CD4-positive, alpha-beta T cell treated with Interleukin-4 for 4 hours (primary cell): Measurements from ENCODE around the gene FAM193B.
"Not testable (repeated sequence)": the region's sequence is repeated elsewhere in the genome, so short reads cannot be mapped to it uniquely, and the experiment has no call there.

ENCODE experiments used
- DNase-seq: peaks from one replicate; pipeline ENCODE4 v3.0.0-alpha.2; 2020

Gene FAM193B

DNA sequence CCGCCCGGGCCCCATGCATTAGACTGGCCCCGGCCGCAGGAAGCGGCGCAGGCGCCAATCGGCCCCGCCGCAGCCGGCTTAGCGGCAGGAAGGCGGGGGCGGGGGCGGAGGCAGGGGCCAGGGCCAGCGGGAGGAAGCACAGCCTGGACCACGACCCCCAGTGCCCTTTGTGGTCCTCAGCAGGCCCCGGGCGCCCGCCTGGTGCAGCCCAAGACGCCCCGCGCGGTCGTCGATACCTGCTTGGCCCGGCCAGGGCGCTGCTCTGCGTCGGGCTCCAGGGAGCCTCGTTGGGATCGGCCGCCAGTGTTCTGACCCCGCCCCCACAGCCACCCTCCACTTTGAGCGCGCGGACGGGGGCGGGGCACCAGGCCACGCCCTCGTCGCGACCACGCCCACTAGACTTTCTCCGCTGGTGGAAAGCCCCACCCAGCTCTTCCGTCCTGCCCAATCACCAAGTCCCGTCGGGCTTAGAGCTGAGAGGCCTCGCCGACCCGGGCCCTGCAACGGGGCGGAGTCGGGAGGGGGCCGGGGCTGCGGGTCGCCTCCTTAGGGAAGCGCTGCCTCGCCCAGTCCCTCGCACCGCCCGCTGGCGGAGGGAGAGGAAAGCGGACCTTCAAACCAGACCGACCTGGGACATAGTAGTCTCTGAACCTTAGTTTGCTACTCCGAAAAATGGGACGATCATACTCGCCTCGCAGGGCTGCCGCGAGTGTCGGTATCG is 56.9 kb downstream of the FAM193B start, which contains the start of gene PDLIM7:
TSS of gene PDLIM7 (minus strand) at position 313 of the 721 bp plus-strand sequence. CDS start 1,092 bp downstream, outside the sequence.
- peak; percentile 89 for DNase-seq

DNA sequence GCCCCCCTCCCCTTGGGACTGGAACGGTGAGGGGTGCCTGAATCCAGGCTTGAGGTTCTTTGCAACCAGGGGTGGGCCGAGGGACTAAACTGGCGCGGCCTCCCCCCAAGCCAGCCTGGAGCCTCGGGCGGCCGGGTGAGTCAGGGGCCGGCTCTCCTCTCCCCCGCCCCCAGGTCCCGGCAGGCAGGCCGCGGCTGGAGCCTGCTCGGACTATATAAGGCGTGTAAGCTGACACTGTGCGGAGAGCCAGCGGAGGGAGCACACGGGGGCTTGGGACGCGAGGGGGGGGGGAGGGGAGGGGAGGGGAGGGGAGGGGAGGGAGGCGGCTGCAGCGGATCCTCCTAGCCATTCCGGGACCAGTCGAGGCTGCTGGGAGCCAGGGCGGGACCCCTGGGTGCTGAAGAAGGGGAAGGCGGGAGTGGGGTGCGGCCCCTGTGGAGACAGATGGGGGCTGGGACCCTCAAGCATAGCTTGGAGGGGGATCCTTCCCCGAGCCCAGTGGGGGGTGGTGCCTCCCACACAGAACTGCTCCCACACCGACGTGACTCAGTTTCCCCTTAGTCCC is 57.6 kb downstream of the FAM193B start:
- no peak for DNase-seq

DNA sequence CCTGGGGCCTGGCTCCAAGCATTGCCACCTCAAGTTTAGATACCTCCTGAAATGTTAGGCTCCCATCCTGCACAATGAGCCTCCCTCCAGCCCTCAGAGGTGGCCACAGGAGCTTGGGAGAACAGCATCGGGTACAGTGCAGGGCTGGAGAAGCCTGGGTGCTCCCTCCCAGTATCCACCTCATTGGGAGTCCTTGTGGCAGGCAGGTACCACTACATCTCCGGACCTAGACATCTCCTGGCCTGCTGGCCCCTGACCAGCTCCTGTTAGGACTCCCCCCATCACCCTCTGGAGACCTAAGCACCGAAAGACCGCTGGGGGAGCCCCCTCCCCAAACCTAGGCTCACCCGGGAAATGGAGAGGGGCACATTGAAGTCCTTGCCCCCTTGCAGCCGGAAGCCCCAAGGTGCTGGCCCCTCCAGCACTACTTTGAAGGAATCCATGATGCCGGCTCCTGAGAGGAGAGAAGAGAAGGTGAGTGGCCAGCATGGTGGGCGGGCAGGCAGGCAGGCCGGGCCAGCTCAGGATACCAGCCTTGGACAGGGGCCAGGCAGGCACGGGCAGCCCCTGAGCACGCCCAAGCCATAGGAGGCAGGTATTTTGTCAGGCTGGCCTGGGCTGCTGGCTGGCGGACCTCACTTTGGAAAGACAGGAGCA is 58.2 kb downstream of the FAM193B start:
- DNase-seq = no peak

DNA sequence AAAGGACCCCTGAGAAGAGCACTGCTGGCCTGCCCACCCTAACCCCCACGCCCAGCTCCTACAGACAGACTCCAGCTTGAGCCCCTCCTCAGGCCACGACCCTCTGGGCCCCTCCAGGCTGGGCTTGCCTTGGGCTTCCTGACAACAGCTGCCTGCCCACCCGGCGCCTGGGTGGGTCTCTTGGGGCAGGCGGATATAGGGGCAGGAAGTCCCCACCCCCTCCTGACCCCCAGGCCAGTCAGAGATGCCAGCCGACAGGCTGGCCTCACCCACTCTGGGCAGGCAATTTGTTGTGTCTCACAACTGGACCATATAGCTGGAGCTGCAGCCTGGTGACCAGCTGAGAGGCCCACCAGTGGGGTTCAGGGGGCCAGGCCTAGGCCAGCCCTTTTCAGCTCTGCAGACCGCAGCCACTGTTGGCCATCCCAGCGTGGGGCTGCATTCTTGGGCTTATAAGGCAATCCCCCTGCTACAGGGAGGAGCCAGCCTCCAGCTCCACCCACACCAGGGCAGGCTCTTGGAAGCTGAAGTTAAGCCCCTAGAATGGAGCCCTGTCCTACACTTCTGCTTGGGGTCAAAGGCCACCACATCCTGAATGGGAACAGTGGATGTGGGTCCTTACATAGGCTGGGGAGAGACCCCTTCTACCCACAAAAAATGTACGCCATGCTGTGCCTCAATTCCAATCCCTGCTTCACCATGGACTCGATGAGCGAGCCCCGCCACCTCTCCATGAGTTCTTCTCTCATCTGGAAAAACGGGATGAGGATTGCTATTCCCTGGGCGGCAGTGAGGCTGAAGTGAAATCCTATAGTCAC is 58.9 kb downstream of the FAM193B start:
- DNase-seq = no peak

DNA sequence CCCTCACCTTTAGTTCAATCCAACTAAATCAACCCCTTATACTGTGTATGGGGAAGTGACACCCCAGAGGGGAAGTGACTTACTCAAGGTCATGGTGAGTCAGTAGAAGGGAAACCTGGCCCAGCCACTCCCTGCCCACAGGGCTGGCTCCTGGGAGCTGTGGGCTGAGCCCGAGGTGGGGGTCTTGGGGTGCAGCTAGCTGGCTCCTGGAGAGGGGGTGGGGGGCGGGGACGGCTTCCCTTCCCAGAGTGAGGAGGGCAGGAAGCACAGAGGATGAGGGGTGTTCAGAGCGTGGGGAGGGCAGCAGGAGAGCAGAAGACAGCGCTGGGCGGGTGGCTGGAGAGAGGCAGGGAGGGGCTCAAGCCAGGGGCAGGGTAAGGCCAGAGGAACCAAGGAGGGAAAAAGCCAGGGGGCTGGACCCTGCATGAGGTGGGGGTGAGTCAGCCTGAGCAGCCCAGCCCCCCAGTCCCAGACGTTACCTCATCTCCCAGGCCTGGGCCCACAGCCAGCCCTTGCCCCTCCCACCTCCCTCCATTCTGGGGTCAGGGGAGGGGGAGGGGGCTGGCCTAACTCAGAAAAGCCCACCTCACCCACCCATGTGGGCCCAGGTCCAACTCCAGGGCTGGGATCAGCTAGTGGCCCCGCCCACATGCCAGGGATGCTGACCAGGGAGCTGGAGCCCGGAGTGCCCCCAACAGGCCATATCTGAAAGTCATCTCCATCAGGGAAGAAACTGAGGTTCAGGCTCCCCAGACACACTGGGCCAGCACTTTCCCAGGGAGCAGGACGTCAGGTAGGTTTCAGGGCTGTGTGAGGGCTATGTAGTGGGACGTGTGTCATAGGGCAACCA is 59.8 kb downstream of the FAM193B start:
- DNase-seq = peak; percentile 49

DNA sequence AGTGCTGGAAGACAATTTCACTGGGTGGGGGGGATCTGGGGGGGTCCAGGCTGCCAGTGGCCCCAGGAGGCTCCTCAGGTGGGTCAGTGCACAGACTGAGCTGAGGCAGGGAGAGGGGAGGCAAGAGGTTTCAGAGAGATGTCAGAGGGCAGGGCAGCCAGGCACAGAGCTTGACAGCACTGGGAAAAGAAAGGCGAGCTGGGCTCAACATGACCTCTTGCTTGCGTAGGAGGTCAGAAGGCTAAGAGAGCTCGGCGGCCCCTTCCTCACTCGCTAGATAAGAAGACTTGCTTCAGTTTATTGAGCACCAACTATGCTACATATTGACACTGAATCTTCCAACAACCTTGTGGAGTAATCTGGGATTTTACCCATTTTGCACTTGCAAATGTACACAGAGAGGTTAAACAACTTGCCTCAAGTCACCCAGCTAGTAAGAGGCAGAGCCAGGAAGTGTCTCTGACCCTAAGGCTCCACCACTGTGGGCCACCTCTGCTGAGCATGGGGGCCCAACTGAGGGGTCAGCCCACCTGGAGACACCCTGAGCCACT is 60.5 kb downstream of the FAM193B start:
- no peak for DNase-seq

DNA sequence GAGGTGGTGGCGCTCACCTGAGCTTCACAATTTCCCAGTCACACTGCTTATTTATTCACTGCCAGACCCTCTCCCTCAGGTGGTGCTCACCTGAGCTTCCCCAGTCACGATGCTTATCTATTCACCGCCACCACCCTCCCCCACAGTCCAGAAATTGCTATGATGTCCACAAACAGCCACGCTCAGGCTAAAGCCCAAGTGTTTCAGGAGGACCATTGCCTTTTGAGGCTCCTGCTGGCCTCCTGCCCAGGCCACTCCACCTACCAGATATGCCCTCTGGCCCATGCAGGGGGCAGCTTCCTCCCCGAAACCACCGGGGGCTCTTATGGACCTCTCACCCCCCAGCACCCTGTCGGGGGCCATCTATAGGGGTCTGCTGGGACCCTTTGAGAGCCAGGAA is 61.5 kb downstream of the FAM193B start:
- no peak for DNase-seq

DNA sequence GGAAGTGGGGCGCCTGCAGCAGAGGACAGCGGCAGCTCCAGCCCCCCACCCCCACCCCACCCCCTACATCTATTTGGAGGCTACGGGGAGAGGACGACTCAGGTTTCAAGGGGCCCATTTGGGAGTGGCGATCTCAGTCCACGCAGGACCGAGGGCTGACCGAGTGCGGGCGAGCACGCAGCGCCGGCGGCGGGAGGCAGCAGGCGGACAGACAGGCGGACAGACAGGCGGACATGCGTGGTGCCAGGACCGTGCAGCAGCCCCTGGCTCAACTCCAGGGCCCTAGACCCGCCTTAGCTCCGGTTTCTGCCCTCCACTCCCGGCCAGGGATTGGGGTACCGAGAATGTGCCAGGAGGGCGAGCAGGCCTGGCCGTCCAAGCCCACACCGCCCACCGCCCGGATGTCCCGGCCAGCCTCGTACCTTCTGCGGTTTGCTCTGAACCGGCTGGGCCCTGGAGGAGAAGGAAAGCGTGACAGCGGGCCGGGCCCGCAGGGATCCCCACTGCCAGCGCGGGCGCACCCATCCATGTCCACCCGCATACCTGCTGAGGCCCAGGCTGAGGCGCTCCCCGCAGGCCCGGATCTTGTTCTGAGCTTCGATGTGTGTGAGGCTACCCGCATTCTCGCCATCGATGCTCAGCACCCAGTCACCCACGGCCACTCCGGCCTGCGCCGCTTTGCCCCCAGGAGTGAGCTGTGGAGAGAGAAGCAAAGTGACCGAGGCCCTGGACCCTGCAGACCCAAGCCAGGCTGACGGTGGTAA is 62.2 kb downstream of the FAM193B start:
- DNase-seq = no peak

DNA sequence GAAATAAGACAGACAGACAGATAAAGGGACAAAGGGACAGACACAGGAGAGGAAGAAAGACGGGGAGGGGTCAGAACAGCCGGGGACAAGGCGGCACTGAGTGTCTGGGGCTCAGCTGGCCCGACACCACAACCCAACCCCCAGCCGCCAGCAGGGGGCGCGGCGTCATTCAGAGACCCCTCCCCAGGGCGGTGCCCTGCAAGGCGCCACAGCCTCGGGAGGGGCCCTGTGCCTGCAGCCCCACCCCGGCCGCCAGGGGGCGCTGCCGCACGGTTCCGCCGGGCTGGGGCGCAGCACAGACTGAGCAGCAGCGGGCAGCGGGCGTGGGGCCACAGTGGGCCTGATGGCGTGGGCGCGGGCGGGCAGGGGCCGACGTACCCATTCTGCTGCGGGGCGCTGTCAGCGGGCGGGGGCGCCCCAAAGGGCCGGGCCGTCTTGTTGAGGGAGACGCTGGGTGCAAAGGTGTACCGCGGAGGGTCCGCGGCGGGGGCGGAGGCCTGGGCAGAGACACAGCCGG is 62.9 kb downstream of the FAM193B start:
- DNase-seq = no peak

DNA sequence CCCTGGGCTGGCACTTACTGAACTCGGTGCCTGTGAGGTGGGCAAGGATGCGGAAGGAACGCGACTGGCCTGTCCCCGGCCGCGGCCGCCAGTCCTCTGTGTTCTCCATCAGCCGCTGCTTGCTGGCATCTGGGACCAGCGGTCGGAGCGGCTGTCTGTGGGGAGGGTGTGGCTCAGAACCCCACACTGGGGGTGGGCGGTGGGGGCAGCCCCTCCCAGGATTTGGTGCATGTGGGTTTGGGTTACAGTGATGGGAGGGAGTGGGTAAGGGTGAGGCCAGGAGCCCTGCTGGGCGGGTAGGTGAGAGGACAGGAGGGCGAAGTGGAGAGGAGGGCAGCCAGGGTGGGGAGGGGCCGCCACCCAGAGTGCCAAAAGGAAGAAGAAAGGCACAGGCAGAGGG is 63.4 kb downstream of the FAM193B start:
- no peak for DNase-seq

DNA sequence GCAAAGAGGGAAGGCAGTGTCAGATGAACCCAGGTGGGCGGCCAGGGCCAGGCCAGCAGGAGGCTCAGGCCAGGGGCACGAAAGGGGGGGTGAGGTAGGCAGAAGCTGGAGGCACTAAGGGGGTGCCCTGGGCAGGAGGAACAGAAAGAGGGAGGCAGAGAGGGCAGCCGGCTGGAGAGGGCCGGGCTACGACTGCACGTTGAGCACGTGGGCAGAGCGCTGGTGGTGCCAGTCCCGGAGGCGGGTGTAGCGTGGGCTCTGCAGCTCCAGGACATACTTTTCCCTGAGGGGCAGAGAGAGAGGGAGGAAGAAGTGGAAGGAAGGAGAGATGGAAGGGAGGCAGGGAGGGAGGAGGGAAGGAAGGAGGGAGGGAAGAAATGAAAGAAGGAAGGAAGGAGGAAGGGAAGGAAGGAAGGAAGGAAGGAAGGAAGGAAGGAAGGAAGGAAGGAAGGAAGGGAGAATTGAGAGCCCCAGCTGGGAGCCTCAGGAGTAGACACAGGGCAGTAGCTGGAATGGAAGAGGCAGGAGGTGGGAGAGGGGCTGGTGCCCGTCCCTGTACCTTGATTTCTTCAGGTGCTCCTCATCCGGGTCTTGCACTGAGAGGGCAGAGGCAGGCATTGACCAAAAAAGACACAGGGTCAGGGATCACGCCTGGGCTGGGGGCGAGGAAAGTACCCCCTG is 63.9 kb downstream of the FAM193B start:
- no peak for DNase-seq

DNA sequence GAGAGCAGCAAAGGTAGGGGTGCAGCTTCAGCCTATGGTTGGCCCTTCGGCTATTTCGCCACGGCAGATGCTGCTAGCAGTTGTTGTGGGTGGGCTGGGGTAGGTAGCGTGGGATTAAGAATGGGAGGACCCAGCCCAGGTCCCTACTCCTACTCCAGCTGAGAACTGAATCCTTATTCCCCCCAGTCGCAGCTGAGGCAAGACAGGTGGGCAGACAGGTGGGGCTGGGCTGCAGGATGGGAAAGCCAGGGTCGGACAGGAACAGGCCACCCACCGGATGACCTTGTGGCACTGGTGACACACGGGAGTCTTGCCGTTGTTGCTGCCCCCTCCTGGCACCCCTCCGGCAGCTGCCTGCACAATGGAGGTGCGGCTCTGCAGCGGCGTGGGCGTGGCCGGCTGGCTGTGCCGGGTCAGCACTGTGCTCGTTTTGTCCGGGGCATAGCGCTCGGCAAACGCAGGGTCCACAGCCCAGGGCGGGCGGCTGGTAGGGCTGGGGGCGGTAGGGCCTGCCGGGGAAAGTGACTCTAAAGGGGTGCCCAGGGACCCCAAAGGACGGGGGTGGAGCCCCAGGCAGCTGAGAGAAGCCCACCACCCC is 65.1 kb downstream of the FAM193B start:
- DNase-seq = no peak

DNA sequence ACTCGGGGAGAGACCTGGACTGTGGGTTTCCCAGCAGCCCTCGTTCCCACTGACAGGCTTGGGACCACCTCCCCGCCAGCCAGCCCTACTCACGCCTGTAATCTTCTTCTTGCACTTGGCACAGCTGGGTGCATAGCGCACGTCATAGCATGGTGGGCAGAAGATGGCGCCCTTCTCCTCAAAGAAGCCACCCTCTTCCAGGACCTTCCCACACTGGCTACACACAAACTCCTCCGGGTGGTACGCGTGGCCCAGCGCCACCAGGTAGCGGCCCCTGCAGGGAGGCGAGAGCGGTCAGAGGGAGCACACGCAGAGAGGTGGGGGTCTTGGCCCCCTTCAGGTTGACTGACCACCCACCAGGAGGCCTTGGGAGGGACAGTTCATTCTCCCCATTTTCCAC is 66.4 kb downstream of the FAM193B start:
- DNase-seq = no peak

DNA sequence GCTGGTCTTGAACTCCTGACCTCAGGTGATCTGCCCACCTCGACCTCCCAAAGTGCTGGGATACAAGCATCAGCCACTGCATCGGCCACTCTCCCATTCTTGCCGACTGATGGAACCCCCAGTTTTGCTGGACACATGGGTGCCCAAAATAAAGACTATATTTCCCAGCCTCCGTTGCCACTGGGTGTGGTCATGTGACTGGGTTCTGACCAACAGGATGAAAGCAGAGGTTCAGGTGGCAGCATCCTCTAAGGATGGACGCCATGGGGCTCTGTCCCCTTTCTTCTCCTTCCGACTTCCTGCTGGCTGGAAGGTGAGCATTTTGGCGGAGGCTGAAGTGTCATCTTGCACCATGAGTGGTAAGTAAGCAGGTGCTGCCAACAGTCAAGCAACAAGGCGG is 67.2 kb downstream of the FAM193B start:
- no peak for DNase-seq

DNA sequence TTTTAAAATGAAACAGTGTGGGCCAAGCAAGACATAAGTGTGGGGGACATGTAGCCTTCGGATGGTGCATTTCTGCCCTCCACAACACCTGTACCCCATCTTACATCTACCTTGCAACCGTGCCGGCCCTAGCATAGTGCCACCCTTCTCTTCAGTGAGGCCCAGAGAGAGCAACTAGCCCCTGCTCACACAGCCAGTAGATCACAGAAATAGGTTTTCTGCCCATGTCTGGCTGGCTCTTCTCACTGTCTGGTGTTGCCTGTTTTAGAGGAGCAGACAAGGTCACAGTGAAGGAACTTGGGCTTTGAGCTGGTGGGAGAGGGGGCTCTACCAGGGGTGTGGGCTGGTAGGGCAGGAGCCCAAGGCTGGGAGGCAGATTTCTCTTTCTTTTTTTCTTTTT is 68.1 kb downstream of the FAM193B start:
- no peak for DNase-seq

DNA sequence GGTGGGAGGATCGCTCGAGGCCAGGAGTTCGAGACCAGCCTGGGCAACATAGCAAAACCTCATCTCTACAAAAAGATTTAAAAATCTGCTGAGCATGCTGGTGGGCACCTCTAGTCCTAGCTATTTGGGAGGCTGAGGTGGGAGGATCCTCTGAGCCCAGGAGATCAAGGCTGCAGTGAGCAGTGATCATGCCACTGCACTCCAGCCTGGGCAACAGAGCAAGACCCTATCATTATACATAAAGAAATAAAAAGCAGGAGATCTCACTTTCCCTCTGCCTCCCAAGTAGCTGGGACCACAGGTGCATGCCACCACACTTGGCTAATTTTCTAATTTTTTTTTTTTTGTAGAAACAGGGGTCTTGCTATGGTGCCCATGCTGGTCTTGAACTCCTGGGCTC is 68.6 kb downstream of the FAM193B start:
- not testable (repeated sequence) for DNase-seq

DNA sequence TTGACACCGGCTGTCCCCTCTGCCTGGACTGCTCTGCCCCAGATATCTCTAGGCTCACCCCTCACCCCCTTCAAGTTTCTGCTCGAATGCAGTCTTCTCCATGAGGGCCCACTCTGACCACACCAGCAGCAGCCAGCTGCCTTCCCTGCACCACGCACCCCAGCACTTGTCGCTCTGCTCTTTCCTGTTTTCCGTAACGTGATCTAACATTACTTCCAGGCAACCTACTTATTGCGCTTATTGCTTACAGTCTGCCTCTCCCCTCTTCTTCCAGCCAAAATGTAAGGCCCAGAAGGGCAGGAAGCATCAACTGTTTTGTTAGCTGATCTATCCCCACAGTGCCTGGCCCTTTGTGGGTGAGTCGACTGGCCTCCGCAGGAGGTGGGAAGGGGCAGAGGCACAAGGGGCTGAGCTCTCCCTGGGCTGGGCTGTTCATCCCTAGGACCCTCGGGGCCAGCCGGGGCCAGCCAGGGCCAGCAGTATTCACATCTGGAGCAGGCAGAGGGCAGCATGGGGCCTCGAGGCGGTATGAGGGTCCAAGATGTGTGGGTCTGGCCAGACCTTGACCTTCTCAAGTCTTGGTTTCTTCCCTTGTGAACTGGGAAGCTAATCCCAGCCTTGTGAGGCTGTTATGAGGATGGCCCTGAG is 69.3 kb downstream of the FAM193B start:
- DNase-seq = no peak

DNA sequence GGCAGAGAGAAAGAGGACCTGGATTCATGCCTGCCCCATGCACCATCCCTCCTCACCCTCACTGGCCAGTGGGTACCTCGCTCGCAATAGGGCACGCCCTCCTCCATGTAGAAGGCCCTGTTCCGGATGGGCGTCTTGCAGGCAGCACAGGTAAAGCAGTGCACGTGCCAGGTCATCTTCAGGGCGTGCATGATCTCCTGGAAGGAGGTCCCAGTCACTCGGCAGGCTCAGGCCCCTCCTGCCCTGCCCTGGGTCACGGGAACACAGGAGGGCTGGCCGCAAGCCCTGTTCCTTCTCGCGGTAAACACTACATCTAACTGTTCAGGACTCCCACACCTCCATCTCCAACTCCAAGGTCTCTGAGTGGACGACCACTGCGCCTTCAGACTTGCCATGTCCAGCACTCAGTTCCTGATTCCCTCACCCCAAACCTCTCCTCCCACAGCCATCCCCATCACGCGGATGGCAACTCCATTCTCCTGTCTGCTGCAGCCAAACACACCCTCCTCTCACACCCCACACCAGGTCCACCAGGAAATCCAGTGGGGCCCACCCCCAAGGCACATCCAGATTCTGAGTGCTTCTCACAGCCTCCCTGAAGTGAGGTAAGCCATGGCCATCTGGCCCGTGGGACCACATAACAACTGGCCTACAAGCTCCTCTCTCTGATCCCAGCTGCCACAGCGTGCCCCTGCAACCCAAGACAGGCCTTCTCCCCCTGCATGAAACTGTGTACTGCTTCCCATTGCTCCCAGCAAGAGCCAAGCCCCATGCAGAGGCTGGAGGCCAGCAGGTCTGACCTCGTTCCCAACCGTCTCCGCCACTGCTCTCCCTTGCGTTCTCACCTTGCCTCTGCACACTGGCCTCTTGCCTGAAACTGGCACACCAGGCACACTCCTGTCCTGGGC is 70.1 kb downstream of the FAM193B start:
- DNase-seq = no peak
